SK-N-SH treated with all-trans-retinoic acid at 6 μM for 48 hours (cell line): Measurements from ENCODE around the gene AFG3L2.
A peak's percentile ranks its signal among the peaks of the same experiment; 100 is the strongest.

Experiments
- ATAC-seq: fragments of 200-7000 bp; cut with Tn5 transposase; 3 replicates; pipeline ENCODE4 v1.9.1; 2020; ENCODE audit warnings: mild to moderate bottlenecking, moderate library complexity
- ARNTL ChIP-seq: fragments of 450-650 bp; formaldehyde crosslinking; IDR thresholded peaks from 2 replicates; pipeline ENCODE4 v1.5.0; 2020; ENCODE audit warnings: low read depth, mild to moderate bottlenecking, moderate library complexity, borderline replicate concordance
- BACH2 ChIP-seq: fragments of 250-450 bp; sonication (Bioruptor Pico); IDR thresholded peaks from 2 replicates; pipeline ENCODE4 v1.9.0; 2021; ENCODE audit warnings: mild to moderate bottlenecking, borderline replicate concordance
- CSDC2 ChIP-seq: fragments of 250-450 bp; sonication (Bioruptor Pico); IDR thresholded peaks from 2 replicates; pipeline ENCODE4 v1.5.0; 2020; ENCODE audit warnings: mild to moderate bottlenecking, moderate library complexity
- ESRRG ChIP-seq: fragments of 250-450 bp; sonication (Bioruptor Pico); IDR thresholded peaks from 2 replicates; pipeline ENCODE4 v1.6.1; 2021; ENCODE audit warnings: mild to moderate bottlenecking
- GLIS3 ChIP-seq: fragments of 250-450 bp; sonication (Bioruptor Pico); IDR thresholded peaks from 2 replicates; pipeline ENCODE4 v1.5.0; 2020; ENCODE audit warnings: mild to moderate bottlenecking, moderate library complexity
- ISL1 ChIP-seq: fragments of 250-450 bp; sonication (Bioruptor Pico); IDR thresholded peaks from 2 replicates; pipeline ENCODE4 v2.1.2; 2022; ENCODE audit warnings: mild to moderate bottlenecking, moderate library complexity
- OSR1 ChIP-seq: fragments of 250-450 bp; sonication (Bioruptor Pico); IDR thresholded peaks from 2 replicates; pipeline ENCODE4 v1.8.0; 2022; ENCODE audit warnings: moderate library complexity, mild to moderate bottlenecking, inconsistent platforms
- PATZ1 ChIP-seq: fragments of 250-450 bp; sonication (Bioruptor Pico); IDR thresholded peaks from 2 replicates; pipeline ENCODE4 v1.8.0; 2020; ENCODE audit warnings: mild to moderate bottlenecking, moderate library complexity, borderline replicate concordance
- PPARA ChIP-seq: fragments of 250-450 bp; sonication (Bioruptor Pico); IDR thresholded peaks from 2 replicates; pipeline ENCODE4 v1.5.0; 2020; ENCODE audit warnings: mild to moderate bottlenecking, borderline replicate concordance
- RARB ChIP-seq: fragments of 250-450 bp; sonication (Bioruptor Pico); IDR thresholded peaks from 2 replicates; pipeline ENCODE4 v1.8.0; 2021; ENCODE audit warnings: mild to moderate bottlenecking, moderate library complexity
- SNAI2 ChIP-seq: fragments of 250-450 bp; sonication (Bioruptor Pico); IDR thresholded peaks from 2 replicates; pipeline ENCODE4 v1.5.0; 2020; ENCODE audit warnings: mild to moderate bottlenecking, moderate library complexity
- TCF4 ChIP-seq: fragments of 250-450 bp; sonication (Bioruptor Pico); IDR thresholded peaks from 2 replicates; pipeline ENCODE4 v1.8.0; 2021; ENCODE audit warnings: mild to moderate bottlenecking, moderate library complexity, borderline replicate concordance
- TOX ChIP-seq: fragments of 250-450 bp; sonication (Bioruptor Pico); IDR thresholded peaks from 2 replicates; pipeline ENCODE4 v1.8.0; 2021; ENCODE audit warnings: mild to moderate bottlenecking, moderate library complexity, borderline replicate concordance
- ZFP3 ChIP-seq: fragments of 250-450 bp; sonication (Bioruptor Pico); IDR thresholded peaks from 2 replicates; pipeline ENCODE4 v1.5.0; 2020; ENCODE audit warnings: mild to moderate bottlenecking, moderate library complexity
- ZFP30 ChIP-seq: fragments of 450-650 bp; formaldehyde crosslinking; IDR thresholded peaks from 2 replicates; pipeline ENCODE4 v1.5.0; 2022; ENCODE audit warnings: mild to moderate bottlenecking, moderate library complexity
- ZNF565 ChIP-seq: fragments of 450-650 bp; formaldehyde crosslinking; conservative IDR thresholded peaks from 2 replicates; pipeline ENCODE4 v1.5.0; 2020; ENCODE audit warnings: low read depth, mild to moderate bottlenecking, moderate library complexity
- ZNF70 ChIP-seq: fragments of 450-650 bp; formaldehyde crosslinking; IDR thresholded peaks from 2 replicates; pipeline ENCODE4 v1.5.0; 2020; ENCODE audit warnings: mild to moderate bottlenecking, moderate library complexity
- ZNF8 ChIP-seq: fragments of 450-650 bp; formaldehyde crosslinking; IDR thresholded peaks from 2 replicates; pipeline ENCODE4 v1.5.0; 2020; ENCODE audit warnings: mild to moderate bottlenecking, moderate library complexity
- TF ChIP-seq, protein P1 (sequence below): fragments of 250-450 bp; sonication (Bioruptor Pico); IDR thresholded peaks from 2 replicates; pipeline ENCODE4 v1.5.0; 2020; ENCODE audit warnings: mild to moderate bottlenecking, moderate library complexity
- TF ChIP-seq, protein P2 (sequence below): fragments of 250-450 bp; sonication (Bioruptor Pico); IDR thresholded peaks from 2 replicates; pipeline ENCODE4 v1.5.1; 2020; ENCODE audit warnings: low read depth, mild to moderate bottlenecking, moderate library complexity

The AFG3L2 gene

GRCh38 chr18:12283666-12284065, 93.4 kb downstream of the AFG3L2 start:
- ATAC-seq: no peak
- TF ChIP-seq BACH2 (CRISPR knock-in tag) (no peak), OSR1 (CRISPR knock-in tag) (no peak), ISL1 (CRISPR knock-in tag) (no peak), ZNF8 (CRISPR knock-in tag) (no peak), ARNTL (CRISPR knock-in tag) (no peak), SNAI2 (no peak), TCF4 (CRISPR knock-in tag) (no peak), PPARA (CRISPR knock-in tag) (no peak), TOX (CRISPR knock-in tag) (no peak), ZFP30 (CRISPR knock-in tag) (no peak), ZNF565 (CRISPR knock-in tag) (no peak), GLIS3 (no peak)
- TF ChIP-seq, protein P1, sequence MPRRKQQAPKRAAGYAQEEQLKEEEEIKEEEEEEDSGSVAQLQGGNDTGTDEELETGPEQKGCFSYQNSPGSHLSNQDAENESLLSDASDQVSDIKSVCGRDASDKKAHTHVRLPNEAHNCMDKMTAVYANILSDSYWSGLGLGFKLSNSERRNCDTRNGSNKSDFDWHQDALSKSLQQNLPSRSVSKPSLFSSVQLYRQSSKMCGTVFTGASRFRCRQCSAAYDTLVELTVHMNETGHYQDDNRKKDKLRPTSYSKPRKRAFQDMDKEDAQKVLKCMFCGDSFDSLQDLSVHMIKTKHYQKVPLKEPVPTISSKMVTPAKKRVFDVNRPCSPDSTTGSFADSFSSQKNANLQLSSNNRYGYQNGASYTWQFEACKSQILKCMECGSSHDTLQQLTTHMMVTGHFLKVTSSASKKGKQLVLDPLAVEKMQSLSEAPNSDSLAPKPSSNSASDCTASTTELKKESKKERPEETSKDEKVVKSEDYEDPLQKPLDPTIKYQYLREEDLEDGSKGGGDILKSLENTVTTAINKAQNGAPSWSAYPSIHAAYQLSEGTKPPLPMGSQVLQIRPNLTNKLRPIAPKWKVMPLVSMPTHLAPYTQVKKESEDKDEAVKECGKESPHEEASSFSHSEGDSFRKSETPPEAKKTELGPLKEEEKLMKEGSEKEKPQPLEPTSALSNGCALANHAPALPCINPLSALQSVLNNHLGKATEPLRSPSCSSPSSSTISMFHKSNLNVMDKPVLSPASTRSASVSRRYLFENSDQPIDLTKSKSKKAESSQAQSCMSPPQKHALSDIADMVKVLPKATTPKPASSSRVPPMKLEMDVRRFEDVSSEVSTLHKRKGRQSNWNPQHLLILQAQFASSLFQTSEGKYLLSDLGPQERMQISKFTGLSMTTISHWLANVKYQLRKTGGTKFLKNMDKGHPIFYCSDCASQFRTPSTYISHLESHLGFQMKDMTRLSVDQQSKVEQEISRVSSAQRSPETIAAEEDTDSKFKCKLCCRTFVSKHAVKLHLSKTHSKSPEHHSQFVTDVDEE: no peak

DNA sequence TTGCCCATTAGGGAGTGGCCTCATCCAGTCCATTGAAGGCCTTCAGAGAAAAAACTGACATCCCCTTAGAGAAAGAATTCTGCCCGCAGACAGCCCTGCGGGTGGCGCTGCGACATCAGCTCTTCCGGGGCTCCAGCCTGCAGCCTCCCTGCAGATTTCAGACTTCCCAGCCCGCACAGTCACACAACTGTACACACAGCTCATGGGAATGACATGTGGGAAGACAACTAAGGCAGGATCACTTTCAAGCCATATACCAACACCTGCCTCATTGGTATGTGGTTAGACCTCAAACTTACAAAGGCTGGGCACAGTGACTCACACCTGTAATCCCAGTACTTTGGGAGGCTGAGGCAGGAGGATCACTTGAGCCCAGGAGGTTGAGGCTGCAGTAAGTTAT, 93.8 kb downstream of the AFG3L2 start:
- 0 out of 3 replicates have a peak, but pooled peaks have one; percentile 9 for ATAC-seq
- TF ChIP-seq PATZ1 (CRISPR knock-in tag) (no peak), SNAI2 (no peak), ZFP3 (CRISPR knock-in tag) (no peak), CSDC2 (CRISPR knock-in tag) (no peak)
- TF ChIP-seq, all 23 proteins: peak for 0

GRCh38 chr18:12282442-12283039, 94.5 kb downstream of the AFG3L2 start:
- ATAC-seq: peak; percentile 74
- TF ChIP-seq RARB (CRISPR knock-in tag) (no peak), SNAI2 (no peak), ISL1 (CRISPR knock-in tag) (no peak), GLIS3 (no peak)
- TF ChIP-seq, protein P1: no peak

DNA sequence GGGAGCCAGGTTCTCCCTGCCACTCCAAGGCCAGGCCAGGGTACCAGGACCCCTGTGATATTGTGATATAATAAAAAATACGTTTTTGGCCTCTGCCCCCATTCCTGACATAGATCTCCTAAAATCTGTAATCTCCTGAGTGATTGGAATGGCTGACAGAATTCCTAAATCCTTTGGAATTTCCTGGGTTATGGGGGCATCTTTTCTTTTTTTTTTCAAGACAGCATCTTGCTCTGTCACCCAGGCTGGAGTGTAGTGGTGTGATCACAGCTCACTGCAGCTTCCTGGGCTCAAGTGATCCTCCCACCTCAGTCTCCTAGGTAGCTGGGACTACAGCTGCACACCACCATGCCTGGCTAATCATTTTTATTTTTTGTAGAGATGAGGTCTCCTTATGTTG, 95.2 kb downstream of the AFG3L2 start:
- no peak for ATAC-seq
- TF ChIP-seq, protein P2, sequence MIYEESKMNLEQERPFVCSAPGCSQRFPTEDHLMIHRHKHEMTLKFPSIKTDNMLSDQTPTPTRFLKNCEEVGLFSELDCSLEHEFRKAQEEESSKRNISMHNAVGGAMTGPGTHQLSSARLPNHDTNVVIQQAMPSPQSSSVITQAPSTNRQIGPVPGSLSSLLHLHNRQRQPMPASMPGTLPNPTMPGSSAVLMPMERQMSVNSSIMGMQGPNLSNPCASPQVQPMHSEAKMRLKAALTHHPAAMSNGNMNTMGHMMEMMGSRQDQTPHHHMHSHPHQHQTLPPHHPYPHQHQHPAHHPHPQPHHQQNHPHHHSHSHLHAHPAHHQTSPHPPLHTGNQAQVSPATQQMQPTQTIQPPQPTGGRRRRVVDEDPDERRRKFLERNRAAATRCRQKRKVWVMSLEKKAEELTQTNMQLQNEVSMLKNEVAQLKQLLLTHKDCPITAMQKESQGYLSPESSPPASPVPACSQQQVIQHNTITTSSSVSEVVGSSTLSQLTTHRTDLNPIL (CRISPR knock-in tag): no peak
- TF ChIP-seq BACH2 (CRISPR knock-in tag) (no peak), TCF4 (CRISPR knock-in tag) (no peak), PATZ1 (CRISPR knock-in tag) (no peak), RARB (CRISPR knock-in tag) (no peak), ESRRG (CRISPR knock-in tag) (no peak), ZNF70 (no peak), ZFP30 (CRISPR knock-in tag) (no peak), PPARA (CRISPR knock-in tag) (no peak), ISL1 (CRISPR knock-in tag) (no peak)
- TF ChIP-seq, protein P1: no peak
